Esophagus muscularis mucosa (tissue), 4 donors: ENCODE data around the gene QPRT. TPM values are rescaled to one million over a fixed set of nuclear protein-coding genes. Genes with fewer than 3 reads are reported as not detected.
A peak's percentile ranks its signal among the peaks of the same experiment; 100 is the strongest.

Experiments
- DNase-seq: peaks from one replicate; pipeline ENCODE4 v3.0.0-alpha.2; 2017; ENCODE audit errors: extremely low spot score
- H3K27ac ChIP-seq, 4 donors: fragments of 200-600 bp; sonication (generic); replicated peaks in 1 of 4; 1 replicate in 3 of 4; 2 replicates in 1 of 4; pipeline ENCODE4 v1.5.1; 2016 to 2019; ENCODE audit warnings: mild to moderate bottlenecking in 1 of 4
- H3K27me3 ChIP-seq, 4 donors: fragments of 200-600 bp; sonication (generic); one replicate each; pipeline versions ENCODE4 v1.5.1 to v1.6.0; 2016 to 2019
- H3K36me3 ChIP-seq, 4 donors: fragments of 200-600 bp; sonication (generic); one replicate each; pipeline ENCODE4 v1.5.1; 2016 to 2019
- H3K4me1 ChIP-seq, 4 donors: fragments of 200-600 bp; sonication (generic); one replicate each; pipeline ENCODE4 v1.5.1; 2016 to 2019
- H3K4me3 ChIP-seq, 4 donors: fragments of 200-600 bp; sonication (generic); 1 replicate in 2 of 4; 2 replicates in 2 of 4; pipeline ENCODE4 v1.5.1; 2016 to 2019; ENCODE audit warnings: mild to moderate bottlenecking in 4 of 4, moderate library complexity in 1 of 4
- H3K9me3 ChIP-seq, 4 donors: fragments of 200-600 bp; sonication (generic); 1 replicate in 3 of 4; 2 replicates in 1 of 4; pipeline ENCODE4 v1.5.1; 2016 to 2019
- EP300 ChIP-seq: sonication (generic); formaldehyde crosslinking; IDR thresholded peaks from one replicate; pipeline ENCODE4 v1.6.1; 2017; ENCODE audit warnings: antibody characterized with exemption
- POLR2A ChIP-seq: fragments of 450-650 bp; IDR thresholded peaks from one replicate; pipeline ENCODE4 v1.6.1; 2017; ENCODE audit warnings: antibody characterized with exemption, moderate library complexity, mild to moderate bottlenecking, low read depth
- POLR2AphosphoS5 ChIP-seq, 2 donors: sonication (generic); formaldehyde crosslinking; IDR thresholded peaks; one replicate each; pipeline ENCODE4 v1.6.1; 2017; ENCODE audit warnings: antibody characterized with exemption in 2 of 2
- WGBS: methylation state at CpG from one replicate; pipeline ENCODE4 v1.1.5; 2018; 5-methylcytosine and 5-hydroxymethylcytosine counted together
- intact Hi-C: fragments of 100-400 bp; cut with DNase I; formaldehyde crosslinking; loops from one replicate; pipeline ENCODE4 v1.15.1; 2023
- total RNA-seq, 4 donors: library from RNA; depleted of rRNA; stranded (reverse); fragments of >200 nt; gene quantifications; one replicate each; pipeline versions ENCODE4 v1.1.0 to v1.2.1, GENCODE V29; 2016
- TF ChIP-seq, protein P1 (sequence below), 3 experiments: fragments of 200-600 bp in 2 of 3; fragments of 450-650 bp in 1 of 3; sonication (generic) in 2 of 3; IDR thresholded peaks; one replicate each; pipeline ENCODE4 v1.5.1; 2017 to 2019; ENCODE audit warnings: antibody characterized with exemption in 3 of 3, mild to moderate bottlenecking in 2 of 3, moderate library complexity in 1 of 3

The QPRT gene
- total RNA-seq, 4 donors from 2014 or later = 1.7 to 5.1 (median 2.7) TPM

DNA sequence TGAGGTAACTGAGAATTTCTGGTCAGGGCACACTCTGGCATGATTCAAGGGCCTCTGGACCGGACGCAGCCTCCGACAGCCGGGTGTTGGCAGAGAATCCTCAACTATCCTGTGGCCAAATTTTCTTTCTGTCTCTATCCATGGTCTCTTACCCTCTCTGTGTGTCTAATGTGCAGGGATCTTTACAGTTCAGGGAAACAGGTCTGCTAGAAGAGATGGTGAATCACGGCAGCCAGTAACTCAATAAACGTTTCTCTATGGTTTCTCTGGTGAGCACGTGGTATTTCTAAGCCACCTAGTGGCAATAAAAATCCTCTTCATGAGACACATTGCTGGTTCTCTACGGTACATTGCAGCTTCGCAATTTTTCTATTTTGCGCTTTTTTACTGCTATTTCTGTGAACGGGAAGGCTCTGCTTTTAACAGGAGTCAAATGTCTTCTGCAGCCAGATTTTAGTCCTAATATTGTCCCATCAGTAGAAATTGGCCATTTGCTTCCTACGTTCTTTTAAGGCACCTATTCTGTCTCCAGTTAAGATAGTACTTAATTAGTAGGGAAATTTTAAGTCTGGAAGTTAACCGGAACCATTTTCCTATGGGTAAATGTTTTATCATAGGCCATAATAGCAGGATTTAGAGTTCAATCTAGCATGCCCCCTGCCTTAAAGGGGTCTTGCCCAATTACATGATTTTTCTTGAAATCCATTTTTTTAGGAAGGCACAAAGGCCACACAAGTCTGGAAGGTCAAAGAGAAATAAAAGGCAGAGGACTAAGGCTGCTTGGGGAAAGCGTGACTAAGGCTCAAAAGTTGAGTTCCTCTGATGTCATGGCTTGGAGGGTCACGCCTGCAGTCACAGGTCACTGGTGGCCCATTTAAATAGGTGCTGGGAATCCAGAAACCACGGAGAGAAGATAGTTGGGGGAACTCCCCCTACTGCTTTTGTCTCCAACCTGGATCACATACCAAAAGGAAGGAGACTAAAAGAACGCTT, 31.5 kb downstream of the QPRT start:
- Histone ChIP-seq H3K36me3 (no peaks in the 10 kb centered on the region), H3K27ac (no peak overlapping the region), H3K4me1 (peaks cover 0 to 4% (median 2%) of the 10 kb centered on the region in 4 donors), H3K27me3 (no peaks in the 10 kb centered on the region), H3K9me3 (no peaks in the 10 kb centered on the region), H3K4me3 (no peak overlapping the region)
- TF ChIP-seq, protein P1, sequence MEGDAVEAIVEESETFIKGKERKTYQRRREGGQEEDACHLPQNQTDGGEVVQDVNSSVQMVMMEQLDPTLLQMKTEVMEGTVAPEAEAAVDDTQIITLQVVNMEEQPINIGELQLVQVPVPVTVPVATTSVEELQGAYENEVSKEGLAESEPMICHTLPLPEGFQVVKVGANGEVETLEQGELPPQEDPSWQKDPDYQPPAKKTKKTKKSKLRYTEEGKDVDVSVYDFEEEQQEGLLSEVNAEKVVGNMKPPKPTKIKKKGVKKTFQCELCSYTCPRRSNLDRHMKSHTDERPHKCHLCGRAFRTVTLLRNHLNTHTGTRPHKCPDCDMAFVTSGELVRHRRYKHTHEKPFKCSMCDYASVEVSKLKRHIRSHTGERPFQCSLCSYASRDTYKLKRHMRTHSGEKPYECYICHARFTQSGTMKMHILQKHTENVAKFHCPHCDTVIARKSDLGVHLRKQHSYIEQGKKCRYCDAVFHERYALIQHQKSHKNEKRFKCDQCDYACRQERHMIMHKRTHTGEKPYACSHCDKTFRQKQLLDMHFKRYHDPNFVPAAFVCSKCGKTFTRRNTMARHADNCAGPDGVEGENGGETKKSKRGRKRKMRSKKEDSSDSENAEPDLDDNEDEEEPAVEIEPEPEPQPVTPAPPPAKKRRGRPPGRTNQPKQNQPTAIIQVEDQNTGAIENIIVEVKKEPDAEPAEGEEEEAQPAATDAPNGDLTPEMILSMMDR (IDR thresholded peaks at IDR 0.05) = peak; percentile 56 to 65 (median 63)
- TF ChIP-seq POLR2AphosphoS5 (IDR thresholded peaks at IDR 0.05) (peak in 1 of 2 donors; percentile 13), POLR2A (no peak), EP300 (no peak)
- DNase-seq = no peak
- intact Hi-C loops = no loop called here
- WGBS = 42% methylated on average over 17 of the region's 17 CpGs

DNA sequence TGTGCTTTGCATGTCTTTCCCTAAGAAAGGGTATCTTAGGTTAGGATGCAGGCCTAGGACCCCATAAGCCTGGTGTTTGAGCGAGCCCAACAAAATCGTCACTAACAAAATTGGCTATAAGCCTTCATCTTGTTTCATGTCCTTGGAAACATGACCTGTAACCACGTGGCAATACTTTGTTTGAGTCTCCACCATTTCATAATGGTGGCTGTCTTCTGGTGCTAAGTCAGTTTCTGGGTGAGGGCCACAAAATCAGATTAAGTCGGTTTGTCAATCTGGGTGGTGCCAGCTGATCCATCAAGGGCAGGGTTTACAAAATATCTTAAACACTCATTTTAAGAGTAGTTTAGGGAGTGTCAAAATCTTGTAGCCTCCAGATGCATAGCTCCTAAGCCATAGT, 33.8 kb downstream of the QPRT start:
- peaks cover 0 to 4% (median 2%) of the 10 kb centered on the region in 4 donors for H3K4me1 ChIP-seq
- no peak for DNase-seq
- H3K9me3 ChIP-seq = no peaks in the 10 kb centered on the region
- no peak overlapping the region for H3K4me3 ChIP-seq
- 91% methylated on average over 3 of the region's 4 CpGs for WGBS
- no peak overlapping the region for H3K27ac ChIP-seq
- TF ChIP-seq EP300 (no peak), POLR2AphosphoS5 (IDR thresholded peaks at IDR 0.05) (no peak), POLR2A (no peak)
- TF ChIP-seq, protein P1 (IDR thresholded peaks at IDR 0.05) = no peak
- H3K36me3 ChIP-seq = no peaks in the 10 kb centered on the region
- H3K27me3 ChIP-seq = no peaks in the 10 kb centered on the region
- intact Hi-C loops = no loop called here

DNA sequence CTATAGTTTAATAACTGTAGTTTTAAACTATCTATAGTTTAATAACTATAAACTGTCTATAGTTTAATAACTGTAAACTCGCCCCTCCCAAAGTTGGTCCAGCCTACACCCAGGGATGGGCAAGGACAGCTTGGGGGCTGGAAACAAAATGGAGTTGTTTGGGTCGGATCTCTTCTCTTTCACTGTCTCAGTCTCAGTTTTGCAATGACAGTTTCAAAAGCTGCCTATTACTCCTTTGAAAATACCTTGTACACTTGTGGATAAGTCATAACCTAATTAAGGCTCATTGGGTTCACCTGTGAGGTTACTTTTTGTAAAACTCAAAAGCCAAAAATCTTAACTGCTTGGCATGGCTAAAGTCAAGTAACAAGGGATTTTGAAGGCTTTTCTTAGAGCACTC, 35.4 kb downstream of the QPRT start:
- Histone ChIP-seq H3K4me1 (peaks cover 0 to 4% (median 2%) of the 10 kb centered on the region in 4 donors), H3K36me3 (no peaks in the 10 kb centered on the region), H3K27me3 (no peaks in the 10 kb centered on the region), H3K27ac (no peak overlapping the region), H3K9me3 (no peaks in the 10 kb centered on the region), H3K4me3 (no peak overlapping the region)
- 87% methylated on average over 2 of the region's 2 CpGs for WGBS
- TF ChIP-seq POLR2AphosphoS5 (IDR thresholded peaks at IDR 0.05) (no peak), EP300 (no peak), POLR2A (no peak)
- TF ChIP-seq, protein P1 (IDR thresholded peaks at IDR 0.05) = no peak
- intact Hi-C loops = no loop called here
- DNase-seq = no peak

DNA sequence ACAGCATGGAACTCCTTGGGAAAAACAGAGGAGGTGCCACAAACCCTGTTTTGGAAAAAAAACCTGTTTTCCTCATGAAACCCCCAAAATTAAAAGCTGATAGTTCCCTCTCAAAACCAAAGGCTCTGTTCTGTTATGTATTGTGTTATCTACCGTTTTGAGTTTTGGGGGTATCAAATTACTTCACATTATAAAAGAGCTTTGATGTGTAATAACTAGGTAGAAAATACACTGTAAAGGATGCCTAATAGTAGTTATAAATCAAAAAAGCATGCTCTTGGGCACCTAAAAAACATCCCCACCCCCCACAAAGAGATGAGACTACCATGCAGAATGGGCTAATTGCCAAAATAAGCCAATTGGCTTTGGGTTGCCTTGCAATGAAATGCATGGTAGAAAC, 36.0 kb downstream of the QPRT start:
- DNase-seq = no peak
- TF ChIP-seq POLR2A = no peak
- TF ChIP-seq, protein P1 (IDR thresholded peaks at IDR 0.05) = no peak
- TF ChIP-seq EP300 = no peak
- no peak for TF ChIP-seq POLR2AphosphoS5 (IDR thresholded peaks at IDR 0.05)
- Histone ChIP-seq H3K4me1 (peaks cover 0 to 4% (median 1%) of the 10 kb centered on the region in 4 donors), H3K27me3 (no peaks in the 10 kb centered on the region), H3K4me3 (no peak overlapping the region), H3K36me3 (no peaks in the 10 kb centered on the region), H3K9me3 (no peaks in the 10 kb centered on the region), H3K27ac (no peak overlapping the region)
- WGBS = 30% methylated on average over 1 of the region's 1 CpG
- intact Hi-C loops = no loop called here
